GM12874 (cell line): ENCODE results near the gene EVA1A.

Experiments
- TF ChIP-seq, protein P1 (sequence below): IDR thresholded peaks from 2 replicates; pipeline ENCODE4 v1.5.1; 2011; ENCODE audit warnings: low read depth, mild to moderate bottlenecking, control low read depth, low read length, moderate library complexity; ENCODE audit not compliant: insufficient read depth

EVA1A gene

DNA sequence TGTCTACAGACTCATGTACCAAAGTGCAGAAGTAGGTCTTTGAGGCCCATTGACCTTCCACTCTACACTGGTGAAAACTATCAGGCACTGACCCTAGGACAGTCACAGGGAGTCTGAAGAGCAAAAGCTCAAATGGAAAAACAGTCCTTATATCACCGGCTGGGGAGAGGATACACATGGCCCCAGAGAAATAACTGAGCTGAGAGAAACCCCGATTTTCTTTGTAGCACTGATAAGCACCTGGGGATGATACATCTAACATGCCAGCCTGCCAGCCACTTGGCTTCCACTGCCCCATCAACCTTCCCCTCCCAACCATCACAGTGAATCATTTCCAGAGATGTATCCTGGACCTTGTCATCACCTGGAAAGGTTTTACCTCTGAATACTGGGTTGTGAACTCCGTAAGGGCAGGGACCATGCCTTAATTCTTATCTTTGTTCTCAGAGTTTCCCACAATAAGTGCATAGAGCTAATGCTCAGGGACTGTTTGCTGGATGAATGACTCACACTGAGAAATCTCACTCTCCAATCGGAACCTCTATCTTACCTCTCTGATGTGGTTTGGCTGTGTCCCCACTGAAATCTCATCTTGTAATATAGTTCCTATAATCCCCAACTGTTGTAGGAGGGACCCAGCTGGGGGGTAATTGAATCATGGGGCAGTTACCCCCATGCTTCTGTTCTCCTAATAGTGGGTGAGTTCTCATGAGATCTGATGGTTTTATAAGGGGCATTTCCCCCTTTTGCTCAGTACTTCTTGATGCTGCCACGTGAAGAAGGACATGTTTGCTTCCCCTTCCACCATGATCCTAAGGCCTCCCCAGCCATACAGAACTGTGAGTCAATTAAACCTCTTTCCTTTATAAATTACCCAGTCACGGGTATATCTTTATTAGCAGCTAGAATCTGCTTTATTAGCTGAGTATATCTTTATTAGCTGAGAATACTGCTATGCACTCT is 37.1 kb downstream of the EVA1A start:
- TF ChIP-seq, protein P1, sequence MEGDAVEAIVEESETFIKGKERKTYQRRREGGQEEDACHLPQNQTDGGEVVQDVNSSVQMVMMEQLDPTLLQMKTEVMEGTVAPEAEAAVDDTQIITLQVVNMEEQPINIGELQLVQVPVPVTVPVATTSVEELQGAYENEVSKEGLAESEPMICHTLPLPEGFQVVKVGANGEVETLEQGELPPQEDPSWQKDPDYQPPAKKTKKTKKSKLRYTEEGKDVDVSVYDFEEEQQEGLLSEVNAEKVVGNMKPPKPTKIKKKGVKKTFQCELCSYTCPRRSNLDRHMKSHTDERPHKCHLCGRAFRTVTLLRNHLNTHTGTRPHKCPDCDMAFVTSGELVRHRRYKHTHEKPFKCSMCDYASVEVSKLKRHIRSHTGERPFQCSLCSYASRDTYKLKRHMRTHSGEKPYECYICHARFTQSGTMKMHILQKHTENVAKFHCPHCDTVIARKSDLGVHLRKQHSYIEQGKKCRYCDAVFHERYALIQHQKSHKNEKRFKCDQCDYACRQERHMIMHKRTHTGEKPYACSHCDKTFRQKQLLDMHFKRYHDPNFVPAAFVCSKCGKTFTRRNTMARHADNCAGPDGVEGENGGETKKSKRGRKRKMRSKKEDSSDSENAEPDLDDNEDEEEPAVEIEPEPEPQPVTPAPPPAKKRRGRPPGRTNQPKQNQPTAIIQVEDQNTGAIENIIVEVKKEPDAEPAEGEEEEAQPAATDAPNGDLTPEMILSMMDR, result no peak

DNA sequence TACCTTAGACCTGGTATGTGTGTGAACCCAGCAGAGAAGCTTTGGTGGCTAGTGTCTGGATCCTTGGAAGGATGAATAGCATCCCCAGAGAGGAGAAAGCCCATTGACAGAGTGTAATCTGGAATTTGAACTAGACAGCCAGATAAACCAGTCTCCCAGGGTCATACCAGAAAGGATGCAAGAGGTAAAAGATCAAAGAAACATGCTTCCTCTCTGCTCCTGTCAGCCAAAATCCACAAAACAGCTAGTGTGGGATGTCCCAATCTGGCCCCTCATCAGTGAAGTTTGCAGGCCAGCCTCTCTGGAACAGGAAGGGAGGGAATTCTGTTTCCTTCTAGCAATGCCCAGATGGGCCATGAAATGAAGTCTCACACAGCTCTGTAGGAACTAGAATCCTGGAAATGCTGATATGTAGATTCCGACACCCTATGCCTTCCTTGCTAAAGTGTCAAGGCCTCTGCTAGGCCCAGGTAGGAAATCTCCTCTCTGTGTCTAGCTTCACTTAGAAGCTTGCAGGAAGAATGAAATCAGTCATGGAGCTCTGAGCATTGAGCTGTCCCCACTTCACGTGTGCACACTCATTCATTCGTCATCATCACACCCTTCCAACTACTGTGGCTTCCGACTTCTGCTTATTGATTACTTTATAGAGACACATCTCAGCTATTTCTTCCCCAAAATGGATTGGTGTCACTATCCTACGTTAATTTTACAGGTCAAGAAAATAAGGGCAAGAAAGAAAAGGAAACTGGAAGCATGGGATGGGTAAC is 38.0 kb downstream of the EVA1A start:
- TF ChIP-seq, protein P1, result no peak

DNA sequence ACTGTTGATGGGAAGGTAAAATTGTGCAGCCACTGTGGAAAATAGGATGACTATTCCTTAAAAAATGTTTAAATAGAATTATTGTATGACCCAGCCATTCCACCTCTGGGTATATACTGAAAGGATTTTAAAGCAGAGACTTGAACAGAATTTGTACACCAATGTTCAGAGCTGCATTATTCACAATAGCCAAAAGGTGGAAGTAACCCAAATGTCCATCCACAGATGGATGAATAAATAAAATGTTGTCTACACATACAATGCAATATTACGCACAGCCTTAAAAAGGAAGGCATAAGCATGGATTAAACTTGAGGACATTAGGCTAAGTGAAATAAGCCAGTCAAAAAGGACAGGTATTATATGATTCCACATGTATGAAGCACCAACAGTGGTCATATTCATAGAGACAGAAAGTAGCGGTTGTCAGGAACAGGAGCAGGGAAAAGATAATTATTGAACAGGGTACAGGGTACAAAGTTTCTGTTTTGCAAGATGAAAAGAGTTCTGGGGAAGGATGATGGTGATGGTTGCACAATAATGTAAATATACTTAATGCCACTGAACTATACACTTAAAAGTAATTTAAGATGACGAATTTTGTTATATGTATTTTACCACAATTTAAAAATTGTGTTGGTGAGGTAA is 39.4 kb downstream of the EVA1A start:
- TF ChIP-seq, protein P1, result no peak

DNA sequence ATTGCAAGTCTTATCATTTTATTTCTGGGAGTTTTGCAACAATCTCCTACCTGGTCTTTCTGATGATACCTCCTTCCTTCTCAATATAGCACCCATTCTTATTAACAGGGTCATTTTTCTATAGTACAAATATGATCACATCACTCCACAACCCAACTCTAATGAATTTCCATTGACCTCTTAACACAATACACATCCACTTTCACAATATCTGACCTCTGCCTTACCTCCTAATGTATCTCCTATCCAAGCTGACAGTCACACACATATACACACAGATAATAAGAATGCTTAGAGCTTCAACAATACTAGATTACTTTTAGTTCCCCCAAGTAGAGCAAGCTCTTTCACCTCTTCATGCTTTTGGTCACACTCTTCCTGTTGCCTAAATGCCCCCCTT is 40.9 kb downstream of the EVA1A start:
- TF ChIP-seq, protein P1, result no peak

DNA sequence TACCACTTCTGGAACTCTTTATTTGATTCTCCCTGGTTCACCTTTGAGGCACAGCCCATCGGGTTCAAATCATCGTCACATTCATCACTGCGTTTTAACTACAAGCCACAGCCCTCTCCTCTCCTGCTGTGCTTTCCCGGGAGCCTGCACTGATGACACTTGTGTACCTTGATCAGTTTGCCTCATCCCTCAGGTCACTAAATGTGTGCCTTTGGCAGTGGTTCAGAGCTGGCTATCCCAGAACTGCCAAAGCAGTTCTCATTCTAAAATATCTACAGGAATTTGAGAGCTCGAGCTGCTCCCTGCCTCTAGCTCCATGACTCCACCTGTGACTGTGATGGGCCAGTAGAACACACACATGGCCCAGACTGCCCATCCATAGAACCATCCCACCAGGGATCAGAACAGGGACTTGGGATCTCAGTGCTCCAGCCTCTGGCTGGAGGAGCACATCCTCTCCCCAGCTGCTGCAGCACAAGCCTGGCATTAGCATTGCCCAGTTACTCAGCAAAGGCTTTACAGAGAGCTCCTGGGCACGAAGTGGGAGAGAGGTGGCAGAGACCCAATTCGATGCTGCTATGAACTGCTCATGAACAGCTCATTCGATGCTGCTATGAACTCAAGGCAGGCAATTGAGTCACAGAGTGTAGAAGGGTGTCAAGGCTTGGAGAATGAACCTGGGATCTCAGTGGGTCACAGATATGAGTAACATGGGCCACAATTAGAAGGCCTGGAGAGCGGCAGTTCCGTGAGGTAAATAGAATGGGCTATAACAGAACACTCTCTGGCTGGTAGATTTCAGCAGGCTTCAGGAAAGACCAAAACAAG is 41.9 kb downstream of the EVA1A start:
- TF ChIP-seq, protein P1, result no peak

DNA sequence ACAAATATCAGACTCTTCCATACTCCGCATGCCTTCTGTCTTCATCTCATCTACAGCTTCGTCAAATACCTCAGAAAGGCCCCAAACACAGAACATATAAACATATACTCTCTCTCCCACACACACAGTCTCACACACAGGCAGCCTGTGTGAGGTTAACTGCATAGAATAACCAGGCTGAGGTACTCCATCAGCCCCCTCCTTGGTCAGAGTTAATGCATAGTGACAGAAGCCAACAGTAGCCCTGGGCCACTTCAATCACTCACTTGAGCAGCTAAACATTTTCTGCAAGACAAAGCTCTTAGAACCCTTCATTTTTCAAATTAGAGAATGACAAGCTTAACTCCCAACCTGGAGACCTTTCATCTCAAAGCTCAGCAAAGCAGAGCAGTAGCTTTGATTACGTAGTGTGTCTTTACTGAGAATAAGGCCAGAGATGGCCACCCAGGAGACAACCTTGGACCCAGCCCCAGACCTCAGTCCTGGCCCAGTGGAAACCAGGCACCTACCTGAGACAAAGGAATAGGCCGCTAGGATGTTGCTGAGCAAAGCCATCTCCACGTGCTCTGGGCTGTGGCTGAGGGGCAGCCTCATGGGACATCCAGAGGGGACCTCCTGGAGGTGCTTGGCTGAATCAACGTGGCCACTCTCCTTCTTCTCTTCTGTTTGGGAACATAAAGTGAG is 43.0 kb downstream of the EVA1A start:
- TF ChIP-seq, protein P1, result no peak
